ENCODE data around the gene MRPL46. TPM values are rescaled to one million over a fixed set of nuclear protein-coding genes. Genes with fewer than 3 reads are reported as not detected.

The MRPL46 gene
- total and polyA plus RNA-seq, 2 of the 8 experiments (the other 6 are each of a cell fraction or from before 2014, with no cell fraction given): 17.2 to 24.5 TPM

- Histone ChIP-seq H3K4me3 (ENCODE audit: extremely low read depth in 1 of 4, insufficient read depth in 2 of 4, low read depth in 3 of 4, low read length in 4 of 4) (no peak overlapping the region), H2BK15ac (ENCODE audit: low read length) (no peak overlapping the region), H2BK5ac (ENCODE audit: low read depth, low read length) (no peak overlapping the region), H3K36me3 (ENCODE audit: control insufficient read depth in 2 of 4, insufficient read depth in 4 of 4, low read length in 3 of 4) (peaks cover 2 to 17% (median 13%) of the 10 kb centered on the region in 4 experiments; a peak in 5 of 8 replicates), H4K5ac (ENCODE audit: insufficient read length, low read depth, low read length) (no peak overlapping the region), H3K79me1 (ENCODE audit: low read depth, low read length) (no peaks in the 10 kb centered on the region; the same call in 1 of the 2 replicates), H3K79me2 (ENCODE audit: control insufficient read depth in 1 of 2, insufficient read depth in 2 of 2, low read length in 2 of 2) (no peaks in the 10 kb centered on the region), H2AK5ac (ENCODE audit: low read depth, low read length) (no peak overlapping the region), H3K9me3 (ENCODE audit: insufficient read depth in 2 of 2, low read depth in 1 of 2, low read length in 1 of 2) (no peaks in the 10 kb centered on the region), H2AFZ (ENCODE audit: low read length) (no peak overlapping the region), H4K20me1 (replicated peaks in 1 of 2; ENCODE audit: control insufficient read depth in 1 of 2, insufficient read depth in 2 of 2, low read length in 2 of 2) (peaks cover 0 to 5% of the 10 kb centered on the region in 2 experiments), H3K14ac (ENCODE audit: insufficient read length) (no peak overlapping the region), H3K56ac (replicated peaks; ENCODE audit: insufficient read length, low read depth, low read length) (no peak overlapping the region), H3K27me3 (replicated peaks in 1 of 4; ENCODE audit: control insufficient read depth in 3 of 4, extremely low read depth in 1 of 4, insufficient read depth in 3 of 4, low read length in 3 of 4) (no peaks in the 10 kb centered on the region), H3K9ac (replicated peaks in 1 of 4; ENCODE audit: extremely low read depth in 1 of 4, low read depth in 3 of 4, low read length in 3 of 4) (no peak overlapping the region), H3K4me1 (replicated peaks in 1 of 4; ENCODE audit: control insufficient read depth in 3 of 4, insufficient read depth in 4 of 4, low read length in 3 of 4) (no peaks in the 10 kb centered on the region), H3K23ac (ENCODE audit: insufficient read length) (no peak overlapping the region), H2BK12ac (ENCODE audit: low read depth, low read length) (no peak overlapping the region), H2BK20ac (ENCODE audit: low read length) (no peak overlapping the region), H3K18ac (ENCODE audit: extremely low read depth, low read length) (no peak overlapping the region), H4K91ac (replicated peaks; ENCODE audit: insufficient read length, low read length) (no peak overlapping the region), H3K4me2 (ENCODE audit: insufficient read depth in 1 of 2, low read depth in 2 of 2, low read length in 2 of 2) (no peak overlapping the region), H3K23me2 (ENCODE audit: low read depth, low read length) (no peaks in the 10 kb centered on the region), H3K27ac (ENCODE audit: low read depth, low read length) (no peak overlapping the region), H3K4ac (replicated peaks; ENCODE audit: insufficient read length, low read depth, low read length) (no peak overlapping the region), H2BK120ac (replicated peaks; ENCODE audit: low read depth, low read length) (no peak overlapping the region), H4K8ac (ENCODE audit: extremely low read depth, insufficient read depth, low read length) (no peak overlapping the region)
- POLR2A ChIA-PET (ENCODE audit: partially characterized antibody): interaction anchor here (0.8 to 4.4 kb wide), 5 partner anchors 10 to 137 kb away, joined by 3 to 25 read pairs (median 3); partner anchors contain the start of genes MRPL46 and MRPS11
- TF ChIP-seq BCL11A (IDR thresholded peaks at IDR 0.05; ENCODE audit: low read depth in 2 of 2, low read length in 2 of 2): no peak
- no peak for TF ChIP-seq SP1 (IDR thresholded peaks at IDR 0.05; ENCODE audit: low read depth, low read length)
- no peak for TF ChIP-seq CBX8 (IDR thresholded peaks at IDR 0.05; ENCODE audit: borderline replicate concordance, low read depth, low read length)
- no peak for TF ChIP-seq KDM5A (IDR thresholded peaks at IDR 0.05; ENCODE audit: low read length)
- no peak for TF ChIP-seq POLR2A (IDR thresholded peaks at IDR 0.05; ENCODE audit: control extremely low read depth in 1 of 2, low read depth in 2 of 2, low read length in 2 of 2)
- CTCF ChIA-PET (ENCODE audit: partially characterized antibody): interaction anchor here (0.7 to 5.2 kb wide), 12 partner anchors 11 to 187 kb away, joined by 3 to 32 read pairs (median 5); partner anchors contain the start of genes MRPL46 and MRPS11
- WGBS, 2 experiments (ENCODE audit: extremely low coverage in 1 of 2, insufficient coverage in 1 of 2, insufficient read length in 1 of 2, insufficient replicate concordance in 2 of 2, low coverage in 1 of 2, low lambda C conversion rate in 2 of 2, missing lambda C conversion rate in 1 of 2): 97% methylated on average over 5 of the region's 5 CpGs; no CpG with 5 or more reads in 1 of the 2 experiments
- FAIRE-seq (no peak), DNase-seq (ENCODE audit: low read depth in 1 of 2, low spot score in 2 of 2) (no peak)
Observed at GRCh38 chr15:88477904-88478303, 10.7 kb upstream of the MRPL46 start.

All from H1 (cell line).